Dermis microvascular lymphatic vessel endothelial cell (primary cell): ENCODE measurements around the gene TSTD1. TPM values are rescaled to one million over a fixed set of nuclear protein-coding genes. Genes with fewer than 3 reads are reported as not detected.
"Not testable (repeated sequence)": the region's sequence is repeated elsewhere in the genome, so short reads cannot be mapped to it uniquely, and the experiment has no call there.

ENCODE experiments used
- DNase-seq, 2 donors: peaks; one replicate each; pipeline versions ENCODE4 v3.0.0 to v3.0.0-alpha.2; 2010; ENCODE audit warnings: low read depth in 2 of 2
- total RNA-seq: library from RNA; depleted of rRNA; stranded (reverse); fragments of >200 nt; gene quantifications from 2 replicates; pipeline ENCODE4 v1.2.1, GENCODE V29; 2014

The TSTD1 gene
- total RNA-seq, 1 donor from 2014 or later = 6.0 TPM

- no peak for DNase-seq
Observed at GRCh38 chr1:161009602-161010211, 29.1 kb downstream of the TSTD1 start.

GRCh38 chr1:161008869-161009510 lies 29.8 kb downstream of the TSTD1 start:
- no peak for DNase-seq

- no peak for DNase-seq
Observed at GRCh38 chr1:161007369-161007768, 31.4 kb downstream of the TSTD1 start.

- no peak for DNase-seq
Observed at GRCh38 chr1:161006563-161006962, 32.2 kb downstream of the TSTD1 start.

GRCh38 chr1:161001525-161001924 lies 37.2 kb downstream of the TSTD1 start:
- no peak for DNase-seq

- no peak for DNase-seq
Observed at GRCh38 chr1:161000736-161001480, 37.9 kb downstream of the TSTD1 start.

GRCh38 chr1:160999376-160999775 lies 39.4 kb downstream of the TSTD1 start:
- no peak for DNase-seq

- DNase-seq = peak; percentile 41 to 85
Observed at GRCh38 chr1:160997323-160998038, 41.3 kb downstream of the TSTD1 start.

- DNase-seq = peak in 1 of 2 donors; percentile 80
Observed at GRCh38 chr1:160996178-160996577, 42.6 kb downstream of the TSTD1 start.

- DNase-seq = peak; percentile 45 to 56
Observed at GRCh38 chr1:160993544-160994193, 45.1 kb downstream of the TSTD1 start.

- DNase-seq = not testable (repeated sequence)
Observed at GRCh38 chr1:160992036-160992435, 46.7 kb downstream of the TSTD1 start.

Other genes with a start within 250 kb of the TSTD1 start
- not detected in 2 replicates for gene LY9, start 242.8 kb downstream of the TSTD1 start, total RNA-seq
- not detected in 2 replicates for gene CD244, start 176.1 kb downstream of the TSTD1 start, total RNA-seq
- gene ITLN1, start 153.8 kb downstream of the TSTD1 start, total RNA-seq = not detected in 2 replicates
- gene ITLN2, start 84.2 kb downstream of the TSTD1 start, total RNA-seq = not detected in 2 replicates
- gene F11R, start 17.8 kb downstream of the TSTD1 start, total RNA-seq = 92.2 and 191 TPM in 2 replicates
- gene USF1, start 7.0 kb upstream of the TSTD1 start, total RNA-seq = 83.2 and 94.9 TPM in 2 replicates
- gene ARHGAP30, start 30.9 kb upstream of the TSTD1 start, total RNA-seq = not detected in 2 replicates
- gene NECTIN4, start 50.6 kb upstream of the TSTD1 start, total RNA-seq = under 0.01 and 0.26 TPM in 2 replicates
- 0.76 and 1.7 TPM in 2 replicates for gene KLHDC9, start 59.4 kb upstream of the TSTD1 start, total RNA-seq
- gene PFDN2, start 79.1 kb upstream of the TSTD1 start, total RNA-seq = 27.7 and 31.1 TPM in 2 replicates
- 8.6 and 10.0 TPM in 2 replicates for gene NIT1, start 79.1 kb upstream of the TSTD1 start, total RNA-seq
- 32.3 and 60.6 TPM in 2 replicates for gene DEDD, start 93.7 kb upstream of the TSTD1 start, total RNA-seq
- 108 and 127 TPM in 2 replicates for gene UFC1, start 115.0 kb upstream of the TSTD1 start, total RNA-seq
- 3.3 and 5.6 TPM in 2 replicates for gene USP21, start 120.5 kb upstream of the TSTD1 start, total RNA-seq
- 13.0 and 18.3 TPM in 2 replicates for gene PPOX, start 127.5 kb upstream of the TSTD1 start, total RNA-seq
- 17.5 and 28.6 TPM in 2 replicates for gene B4GALT3, start 138.5 kb upstream of the TSTD1 start, total RNA-seq
- 12.5 and 15.8 TPM in 2 replicates for gene ADAMTS4, start 160.1 kb upstream of the TSTD1 start, total RNA-seq
- gene NDUFS2, start 163.4 kb upstream of the TSTD1 start, total RNA-seq = 196 and 206 TPM in 2 replicates
- 0.13 and 0.26 TPM in 2 replicates for gene FCER1G, start 176.3 kb upstream of the TSTD1 start, total RNA-seq
- gene APOA2, start 184.7 kb upstream of the TSTD1 start, total RNA-seq = not detected in 2 replicates
- 12.2 and 14.4 TPM in 2 replicates for gene TOMM40L, start 187.1 kb upstream of the TSTD1 start, total RNA-seq
- not detected in 2 replicates for gene NR1I3, start 199.2 kb upstream of the TSTD1 start, total RNA-seq
- not detected in 2 replicates for gene PCP4L1, start 219.8 kb upstream of the TSTD1 start, total RNA-seq